Smooth muscle cell (in vitro differentiated cells): Measurements from ENCODE around the gene FGFRL1. TPM values are rescaled to one million over a fixed set of nuclear protein-coding genes. Genes with fewer than 3 reads are reported as not detected.

ENCODE experiments used
- DNase-seq: peaks from one replicate; lab custom pipeline; 2025; ENCODE audit not compliant: unreplicated experiment; lab: John Stamatoyannopoulos, UW
- H2AFZ ChIP-seq: fragments of 200-600 bp; sonication (generic); 2 replicates; pipeline ENCODE4 v1.6.0; 2016; ENCODE audit warnings: antibody characterized with exemption, low read depth, mild to moderate bottlenecking
- H3F3A ChIP-seq: fragments of 200-600 bp; sonication (generic); 2 replicates; pipeline ENCODE4 v1.6.0; 2017; ENCODE audit warnings: antibody characterized with exemption, low read depth
- H3K27ac ChIP-seq: fragments of 200-600 bp; sonication (generic); 2 replicates; pipeline ENCODE4 v1.5.1; 2016; ENCODE audit warnings: low read depth, mild to moderate bottlenecking
- H3K27me3 ChIP-seq: fragments of 200-600 bp; sonication (generic); 2 replicates; pipeline ENCODE4 v1.6.1; 2016; ENCODE audit warnings: low read depth, mild to moderate bottlenecking
- H3K36me3 ChIP-seq: fragments of 200-600 bp; sonication (generic); 2 replicates; pipeline ENCODE4 v1.5.1; 2016; ENCODE audit warnings: low read depth
- H3K4me1 ChIP-seq: fragments of 200-600 bp; sonication (generic); 2 replicates; pipeline ENCODE4 v1.5.1; 2016; ENCODE audit warnings: low read depth
- H3K4me2 ChIP-seq: fragments of 200-600 bp; sonication (generic); 2 replicates; pipeline ENCODE4 v1.6.0; 2016; ENCODE audit warnings: mild to moderate bottlenecking
- H3K4me3 ChIP-seq: fragments of 200-600 bp; sonication (generic); 2 replicates; pipeline ENCODE4 v1.5.1; 2016; ENCODE audit warnings: mild to moderate bottlenecking
- H3K79me2 ChIP-seq: fragments of 200-600 bp; sonication (generic); 2 replicates; pipeline ENCODE4 v1.6.0; 2016; ENCODE audit warnings: low read depth, mild to moderate bottlenecking
- H3K9ac ChIP-seq: fragments of 200-600 bp; sonication (generic); 2 replicates; pipeline ENCODE4 v1.6.0; 2016; ENCODE audit warnings: low read depth
- H3K9me3 ChIP-seq: fragments of 200-600 bp; sonication (generic); replicated peaks from 2 replicates; pipeline ENCODE4 v1.5.1; 2016; ENCODE audit warnings: low read depth
- H4K20me1 ChIP-seq: fragments of 200-600 bp; sonication (generic); 2 replicates; pipeline ENCODE4 v1.6.0; 2016; ENCODE audit warnings: low read depth
- CTCF ChIP-seq: fragments of 200-600 bp; sonication (generic); IDR thresholded peaks from 2 replicates; pipeline ENCODE4 v1.5.1; 2017; ENCODE audit warnings: borderline replicate concordance, mild to moderate bottlenecking, antibody characterized with exemption; ENCODE audit not compliant: insufficient read depth, poor library complexity, severe bottlenecking
- WGBS: methylation state at CpG from one replicate; pipeline ENCODE4 v1.1.7; 2016; ENCODE audit warnings: low lambda C conversion rate; 5-methylcytosine and 5-hydroxymethylcytosine counted together
- polyA plus RNA-seq: library from polyadenylated mRNA; unstranded; fragments of >200 nt; fragmentation: Nextera tagmentation; extraction: Ambion mirVana; gene quantifications from 2 replicates; pipeline ENCODE4 v1.2.1, GENCODE V29; 2016
- total RNA-seq: library from RNA; depleted of rRNA; stranded (reverse); fragments of >200 nt; gene quantifications from 2 replicates; pipeline ENCODE4 v1.2.3, GENCODE V29; 2014

FGFRL1 gene
- total and polyA plus RNA-seq, 2 experiments from 2014 or later: 16.1 to 30.7 TPM

GRCh38 chr4:1075809-1076699 lies 64.6 kb downstream of the FGFRL1 start:
- DNase-seq: no peak
- no peak overlapping the region for H3K4me3 ChIP-seq
- no peaks in the 10 kb centered on the region for H3K9me3 ChIP-seq
- H3K79me2 ChIP-seq: no peaks in the 10 kb centered on the region
- H3K27me3 ChIP-seq: no peaks in the 10 kb centered on the region
- H3K36me3 ChIP-seq: no peaks in the 10 kb centered on the region
- no peaks in the 10 kb centered on the region for H3K4me1 ChIP-seq
- H4K20me1 ChIP-seq: no peaks in the 10 kb centered on the region
- TF ChIP-seq CTCF: no peak
- 80% methylated on average over 11 of the region's 11 CpGs for WGBS
- no peak overlapping the region for H3K9ac ChIP-seq
- H3K27ac ChIP-seq: no peak overlapping the region
- H3F3A ChIP-seq: no peaks in the 10 kb centered on the region
- H3K4me2 ChIP-seq: no peak overlapping the region
- H2AFZ ChIP-seq: no peak overlapping the region

Other genes starting within 250 kb of the FGFRL1 start
- 0.58 TPM in 1 of 2 replicates, not detected in the other for gene CPLX1, start 185.5 kb upstream of the FGFRL1 start, total RNA-seq
- not detected in 2 replicates for gene CPLX1, start 185.5 kb upstream of the FGFRL1 start, polyA plus RNA-seq
- gene GAK, start 79.3 kb upstream of the FGFRL1 start, total RNA-seq: 57.3 and 85.4 TPM in 2 replicates
- 56.2 and 75.4 TPM in 2 replicates for gene GAK, start 79.3 kb upstream of the FGFRL1 start, polyA plus RNA-seq
- 20.6 and 30.4 TPM in 2 replicates for gene TMEM175, start 79.2 kb upstream of the FGFRL1 start, total RNA-seq
- gene TMEM175, start 79.2 kb upstream of the FGFRL1 start, polyA plus RNA-seq: 27.6 and 35.2 TPM in 2 replicates
- gene DGKQ, start 38.1 kb upstream of the FGFRL1 start, total RNA-seq: 4.2 and 6.5 TPM in 2 replicates
- 14.9 and 16.2 TPM in 2 replicates for gene DGKQ, start 38.1 kb upstream of the FGFRL1 start, polyA plus RNA-seq
- gene IDUA, start 24.6 kb upstream of the FGFRL1 start, total RNA-seq: 6.3 and 9.6 TPM in 2 replicates
- 47.4 and 49.9 TPM in 2 replicates for gene IDUA, start 24.6 kb upstream of the FGFRL1 start, polyA plus RNA-seq
- 0.67 TPM in 1 of 2 replicates, not detected in the other for gene SLC26A1, start 18.2 kb upstream of the FGFRL1 start, total RNA-seq
- gene SLC26A1, start 18.2 kb upstream of the FGFRL1 start, polyA plus RNA-seq: 1.6 and 1.7 TPM in 2 replicates
- gene RNF212, start 101.9 kb downstream of the FGFRL1 start, total RNA-seq: 0.67 and 1.3 TPM in 2 replicates
- 1.8 and 4.6 TPM in 2 replicates for gene RNF212, start 101.9 kb downstream of the FGFRL1 start, polyA plus RNA-seq
- 152 and 171 TPM in 2 replicates for gene SPON2, start 161.0 kb downstream of the FGFRL1 start, total RNA-seq
- 388 and 427 TPM in 2 replicates for gene SPON2, start 161.0 kb downstream of the FGFRL1 start, polyA plus RNA-seq
- 59.1 and 76.9 TPM in 2 replicates for gene CTBP1, start 237.5 kb downstream of the FGFRL1 start, total RNA-seq
- 132 and 135 TPM in 2 replicates for gene CTBP1, start 237.5 kb downstream of the FGFRL1 start, polyA plus RNA-seq